ENCODE data around the gene PRDM4. TPM values are rescaled to one million over a fixed set of nuclear protein-coding genes. Genes with fewer than 3 reads are reported as not detected.

PRDM4 gene
- total RNA-seq, 1 donor from 2014 or later, result 25.4 TPM

GRCh38 chr12:107764626-107765025 is 3.7 kb upstream of the PRDM4 start:
- no peaks in the 10 kb centered on the region for H3K9me3 ChIP-seq
- ATAC-seq, result no peak
- no peak for TF ChIP-seq CTCF (IDR thresholded peaks at IDR 0.05)
- H3K36me3 ChIP-seq, result no peaks in the 10 kb centered on the region
- peaks cover 12% of the 10 kb centered on the region for H3K4me1 ChIP-seq
- no peak overlapping the region for H3K27ac ChIP-seq
- no peak overlapping the region for H3K4me3 ChIP-seq
- intact Hi-C loops (cut with DNase I), result no loop called here
- DNase-seq, result no peak
- H3K27me3 ChIP-seq (ENCODE audit: low read depth), result no peaks in the 10 kb centered on the region

- H3K9me3 ChIP-seq, result no peaks in the 10 kb centered on the region
- H3K36me3 ChIP-seq, result no peaks in the 10 kb centered on the region
- H3K27me3 ChIP-seq (ENCODE audit: low read depth), result no peaks in the 10 kb centered on the region
- no peak for ATAC-seq
- no peak overlapping the region for H3K4me3 ChIP-seq
- H3K27ac ChIP-seq, result no peak overlapping the region
- peaks cover 30% of the 10 kb centered on the region for H3K4me1 ChIP-seq
- intact Hi-C loops (cut with DNase I), result no loop called here
- no peak for DNase-seq
- no peak for TF ChIP-seq CTCF (IDR thresholded peaks at IDR 0.05)
Observed at GRCh38 chr12:107762874-107763273, 1.9 kb upstream of the PRDM4 start.

GRCh38 chr12:107761502-107761904 is 566 bp upstream of the PRDM4 start:
- Histone ChIP-seq H3K9me3 (no peaks in the 10 kb centered on the region), H3K27ac (peak overlapping the region; percentile 82), H3K4me1 (peaks cover 38% of the 10 kb centered on the region), H3K27me3 (ENCODE audit: low read depth) (no peaks in the 10 kb centered on the region), H3K4me3 (peak overlapping the region; percentile 90), H3K36me3 (peaks cover 13% of the 10 kb centered on the region)
- intact Hi-C loops (cut with DNase I), result no loop called here
- DNase-seq, result no peak
- peak; percentile 1 to 8 for ATAC-seq
- TF ChIP-seq CTCF (IDR thresholded peaks at IDR 0.05), result no peak

- Histone ChIP-seq H3K27me3 (ENCODE audit: low read depth) (no peaks in the 10 kb centered on the region), H3K9me3 (no peaks in the 10 kb centered on the region), H3K4me3 (peak overlapping the region; percentile 90), H3K27ac (peak overlapping the region; percentile 82), H3K36me3 (peaks cover 25% of the 10 kb centered on the region), H3K4me1 (peaks cover 38% of the 10 kb centered on the region)
- intact Hi-C loops (cut with DNase I), result no loop called here
- TF ChIP-seq CTCF (IDR thresholded peaks at IDR 0.05), result no peak
- DNase-seq (peak; percentile 58), ATAC-seq (peak; percentile 1 to 4)
Observed at GRCh38 chr12:107760207-107760808, 629 bp downstream of the PRDM4 start.

- no peak for DNase-seq
- peak overlapping the region; percentile 90 for H3K4me3 ChIP-seq
- H3K4me1 ChIP-seq, result peaks cover 38% of the 10 kb centered on the region
- H3K9me3 ChIP-seq, result no peaks in the 10 kb centered on the region
- TF ChIP-seq CTCF (IDR thresholded peaks at IDR 0.05), result no peak
- no peaks in the 10 kb centered on the region for H3K27me3 ChIP-seq (ENCODE audit: low read depth)
- H3K27ac ChIP-seq, result no peak overlapping the region
- ATAC-seq, result no peak
- peaks cover 34% of the 10 kb centered on the region for H3K36me3 ChIP-seq
- intact Hi-C loops (cut with DNase I), result no loop called here
Observed at GRCh38 chr12:107759410-107759809, 1.5 kb downstream of the PRDM4 start.
